IMR-90 (cell line): ENCODE data around the gene MAML1.

Source experiments
- CTCF ChIP-seq: conservative IDR thresholded peaks from 2 replicates; pipeline ENCODE4 v1.5.1; 2012; ENCODE audit warnings: mild to moderate bottlenecking, low read depth, low read length, improper control_type of control experiment
- ELK1 ChIP-seq: fragments of 150-350 bp; IDR thresholded peaks from 2 replicates; pipeline ENCODE4 v1.6.1; 2016; ENCODE audit warnings: low read depth, mild to moderate bottlenecking, low read length, moderate library complexity, borderline replicate concordance

DNA sequence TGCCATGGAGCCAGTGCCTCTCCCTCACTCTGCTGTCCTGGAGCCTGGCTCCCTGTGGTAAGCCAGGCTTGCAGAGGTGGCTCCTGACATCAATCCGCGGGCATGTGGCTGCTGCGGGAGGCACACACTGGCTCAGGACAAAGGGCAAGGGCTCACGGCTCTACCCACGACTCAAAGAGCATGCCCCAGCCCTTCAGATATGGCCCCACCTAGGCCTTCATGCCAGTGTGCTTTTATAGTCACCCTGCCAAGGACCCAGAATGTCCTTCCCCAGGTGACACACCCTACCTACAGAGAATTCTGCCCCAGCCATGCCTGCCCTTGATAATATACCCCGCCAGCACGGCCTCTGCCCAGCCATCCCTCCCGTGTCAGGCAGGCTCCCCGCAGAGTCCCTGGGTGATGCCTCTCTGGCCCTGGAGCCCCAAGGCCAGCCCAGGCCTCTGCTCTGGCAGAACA lies 72.5 kb downstream of the MAML1 start:
- TF ChIP-seq ELK1, result no peak
- no peak for TF ChIP-seq CTCF
